ENCODE data around the gene ACOX1.

The ACOX1 gene

GRCh38 chr17:75900691-75901533, 78.1 kb downstream of the ACOX1 start:
- TF ChIP-seq CTCF (IDR thresholded peaks at IDR 0.05; ENCODE audit: low read depth, low read length, poor library complexity, severe bottlenecking), result no peak
- no peak for TF ChIP-seq EZH2phosphoT487 (IDR thresholded peaks at IDR 0.05; ENCODE audit: borderline replicate concordance, low read length)
- H3K27ac ChIP-seq (ENCODE audit: low read depth, low read length), result no peak overlapping the region
- H3K4me2 ChIP-seq (ENCODE audit: low read length), result no peak overlapping the region
- no peaks in the 10 kb centered on the region for H3K9me3 ChIP-seq (ENCODE audit: control insufficient read depth, insufficient read depth, low read length)
- peaks cover 66% of the 10 kb centered on the region for H3K36me3 ChIP-seq (ENCODE audit: control insufficient read depth, low read length)
- H4K20me1 ChIP-seq (ENCODE audit: control insufficient read depth, insufficient read depth, low read depth, low read length), result no peaks in the 10 kb centered on the region
- H3K4me1 ChIP-seq (ENCODE audit: control insufficient read depth, low read length), result peaks cover 23% of the 10 kb centered on the region
- peaks cover 35% of the 10 kb centered on the region for H3K79me2 ChIP-seq (ENCODE audit: control insufficient read depth, low read length)
- no peaks in the 10 kb centered on the region for H3K27me3 ChIP-seq (ENCODE audit: control insufficient read depth, low read length)
- H3K9me2 ChIP-seq (replicated peaks; ENCODE audit: control insufficient read depth, low read length), result no peaks in the 10 kb centered on the region
- H3F3A ChIP-seq (ENCODE audit: control insufficient read depth, insufficient read depth), result peaks cover 11% of the 10 kb centered on the region
- H3K4me3 ChIP-seq (ENCODE audit: low read length), result no peak overlapping the region

- H3K9me3 ChIP-seq (ENCODE audit: control insufficient read depth, insufficient read depth, low read length), result no peaks in the 10 kb centered on the region
- TF ChIP-seq EZH2phosphoT487 (IDR thresholded peaks at IDR 0.05; ENCODE audit: borderline replicate concordance, low read length), result no peak
- TF ChIP-seq CTCF (IDR thresholded peaks at IDR 0.05; ENCODE audit: low read depth, low read length, poor library complexity, severe bottlenecking), result no peak
- no peaks in the 10 kb centered on the region for H3K27me3 ChIP-seq (ENCODE audit: control insufficient read depth, low read length)
- H3K9me2 ChIP-seq (replicated peaks; ENCODE audit: control insufficient read depth, low read length), result no peaks in the 10 kb centered on the region
- peaks cover 9% of the 10 kb centered on the region for H3F3A ChIP-seq (ENCODE audit: control insufficient read depth, insufficient read depth)
- H4K20me1 ChIP-seq (ENCODE audit: control insufficient read depth, insufficient read depth, low read depth, low read length), result no peaks in the 10 kb centered on the region
- H3K27ac ChIP-seq (ENCODE audit: low read depth, low read length), result no peak overlapping the region
- no peak overlapping the region for H3K4me2 ChIP-seq (ENCODE audit: low read length)
- H3K36me3 ChIP-seq (ENCODE audit: control insufficient read depth, low read length), result peaks cover 73% of the 10 kb centered on the region
- H3K4me3 ChIP-seq (ENCODE audit: low read length), result no peak overlapping the region
- peaks cover 26% of the 10 kb centered on the region for H3K4me1 ChIP-seq (ENCODE audit: control insufficient read depth, low read length)
- H3K79me2 ChIP-seq (ENCODE audit: control insufficient read depth, low read length), result peaks cover 45% of the 10 kb centered on the region
Observed at GRCh38 chr17:75899767-75900468, 79.0 kb downstream of the ACOX1 start.

- Histone ChIP-seq H3K27me3 (ENCODE audit: control insufficient read depth, low read length) (no peaks in the 10 kb centered on the region), H3K36me3 (ENCODE audit: control insufficient read depth, low read length) (peaks cover 71% of the 10 kb centered on the region), H3K9me2 (replicated peaks; ENCODE audit: control insufficient read depth, low read length) (no peaks in the 10 kb centered on the region), H4K20me1 (ENCODE audit: control insufficient read depth, insufficient read depth, low read depth, low read length) (no peaks in the 10 kb centered on the region), H3K27ac (ENCODE audit: low read depth, low read length) (no peak overlapping the region), H3K4me2 (ENCODE audit: low read length) (no peak overlapping the region), H3F3A (ENCODE audit: control insufficient read depth, insufficient read depth) (peaks cover 9% of the 10 kb centered on the region), H3K4me1 (ENCODE audit: control insufficient read depth, low read length) (peaks cover 26% of the 10 kb centered on the region), H3K4me3 (ENCODE audit: low read length) (no peak overlapping the region), H3K9me3 (ENCODE audit: control insufficient read depth, insufficient read depth, low read length) (no peaks in the 10 kb centered on the region), H3K79me2 (ENCODE audit: control insufficient read depth, low read length) (peaks cover 49% of the 10 kb centered on the region)
- TF ChIP-seq EZH2phosphoT487 (IDR thresholded peaks at IDR 0.05; ENCODE audit: borderline replicate concordance, low read length) (no peak), CTCF (IDR thresholded peaks at IDR 0.05; ENCODE audit: low read depth, low read length, poor library complexity, severe bottlenecking) (no peak)
Observed at GRCh38 chr17:75899353-75899752, 79.6 kb downstream of the ACOX1 start.
